ENCODE data around the gene ATRN.

Gene ATRN

GRCh38 chr20:3660262-3661059 lies 189.6 kb downstream of the ATRN start:
- DNase-seq = no peak

GRCh38 chr20:3661060-3661813 lies 190.4 kb downstream of the ATRN start:
- no peak for DNase-seq

GRCh38 chr20:3661814-3662665 lies 191.2 kb downstream of the ATRN start:
- no peak for DNase-seq

GRCh38 chr20:3663031-3663701 lies 192.3 kb downstream of the ATRN start, which contains the start of gene GFRA4:
Gene GFRA4, minus strand, starts transcription at chr20:3663399. Its CDS starts 0 bp downstream, at chr20:3663399.
- DNase-seq = no peak

GRCh38 chr20:3663858-3664257 lies 193.0 kb downstream of the ATRN start:
- no peak for DNase-seq

GRCh38 chr20:3667434-3668037 lies 196.7 kb downstream of the ATRN start:
- DNase-seq = no peak

- no peak for DNase-seq
Measured at GRCh38 chr20:3669710-3670367, 199.0 kb downstream of the ATRN start.

- DNase-seq = no peak
Measured at GRCh38 chr20:3670511-3670910, 199.7 kb downstream of the ATRN start.

- no peak for DNase-seq
Measured at GRCh38 chr20:3670945-3671344, 200.1 kb downstream of the ATRN start.

- DNase-seq = no peak
Measured at GRCh38 chr20:3671986-3672546, 201.2 kb downstream of the ATRN start.

- DNase-seq = no peak
Measured at GRCh38 chr20:3672547-3673171, 201.8 kb downstream of the ATRN start.

GRCh38 chr20:3673221-3674070 lies 202.6 kb downstream of the ATRN start:
- no peak for DNase-seq

GRCh38 chr20:3674447-3674846 lies 203.6 kb downstream of the ATRN start:
- DNase-seq = no peak

- DNase-seq = no peak
Measured at GRCh38 chr20:3674995-3675900, 204.4 kb downstream of the ATRN start.

GRCh38 chr20:3677733-3678132 lies 206.9 kb downstream of the ATRN start:
- no peak for DNase-seq

GRCh38 chr20:3678198-3678597 lies 207.4 kb downstream of the ATRN start:
- DNase-seq = no peak

GRCh38 chr20:3678856-3679720 lies 208.3 kb downstream of the ATRN start:
- no peak for DNase-seq

Data from NCI-H2227 treated with DMSO at 0.1 percent for 48 hours (cell line).